NK-92 (cell line): ENCODE measurements around the gene CDH2.

Experiments
- DNase-seq: peaks from one replicate; lab custom pipeline; 2025; ENCODE audit not compliant: unreplicated experiment; lab: John Stamatoyannopoulos, UW

Gene CDH2

DNA sequence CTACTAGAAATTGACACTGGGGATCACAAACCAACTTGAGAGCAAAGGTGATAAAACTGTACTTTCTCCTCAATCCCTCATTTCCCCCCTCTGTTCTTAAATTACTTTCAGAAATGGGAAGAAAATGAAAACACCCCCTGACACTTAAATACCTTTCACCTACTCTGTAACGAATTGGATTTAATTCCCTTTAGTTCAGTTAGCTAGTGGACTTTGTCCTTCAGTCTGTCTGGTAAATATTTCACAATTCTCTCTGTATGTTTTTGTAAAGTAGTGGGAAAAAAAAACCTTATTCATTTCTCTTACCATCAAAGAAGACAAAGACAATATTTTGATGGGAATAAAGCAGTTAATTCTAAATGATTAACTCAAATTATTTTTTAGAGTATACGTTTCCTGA is 85.7 kb downstream of the CDH2 start:
- no peak for DNase-seq

DNA sequence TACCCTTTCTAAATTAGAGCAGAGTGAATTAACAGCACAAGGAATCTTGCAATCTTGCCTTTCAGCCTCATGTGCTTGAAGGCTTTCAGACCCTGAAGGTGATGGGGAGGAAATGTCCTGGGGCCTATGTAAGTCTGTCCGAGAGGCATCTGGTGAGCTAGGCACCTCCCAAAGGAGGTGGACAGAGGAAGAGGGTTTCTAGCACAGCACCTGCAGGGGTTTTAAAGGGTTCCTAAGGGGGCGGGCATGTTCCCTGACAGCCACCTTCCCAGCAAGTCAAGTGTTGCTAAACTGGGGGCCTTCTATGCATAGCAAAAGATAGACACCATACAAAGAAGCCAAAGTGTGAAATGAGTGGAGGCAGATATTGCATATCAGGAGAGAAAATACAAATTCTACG is 88.5 kb downstream of the CDH2 start:
- DNase-seq = no peak

DNA sequence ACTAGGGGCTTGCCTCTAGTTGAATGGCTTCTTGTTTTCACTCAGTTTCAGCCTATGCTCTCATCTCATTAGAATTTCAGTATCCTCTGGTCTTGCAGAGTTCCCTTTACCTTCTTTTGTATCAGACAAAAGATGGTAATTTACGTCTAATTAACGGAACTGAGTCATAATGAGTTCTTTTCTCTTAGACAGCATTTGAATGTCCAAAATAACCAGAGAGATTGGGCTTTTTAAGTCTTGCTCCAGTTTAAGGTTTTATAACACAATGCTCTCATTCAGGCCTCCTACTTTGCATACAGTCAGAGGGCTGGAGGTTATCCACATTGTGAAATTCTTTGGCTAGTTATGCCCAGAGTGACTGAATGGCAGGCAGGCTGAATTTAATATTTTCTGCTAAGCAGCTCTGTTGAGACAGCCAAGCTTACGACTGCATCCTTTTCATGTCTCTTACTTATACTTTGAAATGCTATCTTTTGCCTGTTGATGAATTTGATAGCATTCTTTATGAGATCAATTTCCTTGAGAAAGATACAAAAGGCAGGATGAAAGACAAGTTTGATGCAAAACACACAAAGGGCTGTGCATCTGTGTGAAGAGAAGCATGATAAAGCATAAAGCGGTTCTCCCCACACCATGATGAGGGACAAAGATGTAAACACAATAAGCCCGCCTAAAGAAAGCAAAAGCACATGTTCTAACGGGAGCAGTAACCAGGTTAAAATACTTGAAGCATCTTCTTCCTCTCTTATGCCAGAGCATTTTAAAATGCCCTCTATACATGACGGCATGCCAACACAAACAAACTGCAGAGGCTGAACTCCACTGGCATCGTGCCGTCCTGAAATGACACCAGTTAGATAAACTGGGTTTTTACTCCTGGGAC is 90.0 kb downstream of the CDH2 start:
- no peak for DNase-seq

DNA sequence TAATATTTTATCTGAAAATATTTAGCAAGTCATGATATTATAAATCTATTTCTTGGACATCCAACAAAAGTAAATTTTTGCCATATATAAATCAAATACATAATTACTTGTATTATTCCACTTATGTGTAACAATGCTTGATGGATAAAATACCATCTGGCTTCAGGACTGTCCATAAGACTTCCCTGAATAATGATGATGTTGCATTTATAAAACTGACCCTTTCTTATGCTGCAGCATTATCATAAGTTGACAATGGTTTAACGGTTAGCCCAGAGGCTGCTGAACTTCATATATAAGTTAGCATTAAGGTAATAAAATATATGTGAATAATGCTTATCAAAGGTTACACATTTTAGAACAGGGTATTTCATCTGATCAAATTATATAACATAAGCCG is 95.4 kb downstream of the CDH2 start:
- no peak for DNase-seq

DNA sequence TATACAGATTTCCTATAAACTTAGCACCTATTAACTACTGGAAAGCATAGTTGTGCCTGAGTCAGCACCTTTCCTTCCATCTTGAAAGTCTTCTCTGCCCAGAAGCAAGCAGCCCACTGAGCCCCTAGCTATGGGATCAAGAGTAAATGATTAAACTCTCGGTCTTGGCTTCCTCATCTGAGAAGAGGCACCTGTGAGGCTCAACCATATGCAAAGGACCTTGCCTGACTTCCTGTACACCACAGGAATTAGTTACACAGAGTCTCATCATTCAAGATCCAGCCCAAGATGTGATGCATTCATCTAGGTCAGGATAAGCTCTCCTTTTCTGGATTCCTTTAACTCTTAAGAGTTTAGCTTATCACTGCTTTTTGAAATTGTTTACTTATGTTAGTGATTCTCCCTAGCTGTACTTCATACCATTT is 96.0 kb downstream of the CDH2 start:
- DNase-seq = no peak

DNA sequence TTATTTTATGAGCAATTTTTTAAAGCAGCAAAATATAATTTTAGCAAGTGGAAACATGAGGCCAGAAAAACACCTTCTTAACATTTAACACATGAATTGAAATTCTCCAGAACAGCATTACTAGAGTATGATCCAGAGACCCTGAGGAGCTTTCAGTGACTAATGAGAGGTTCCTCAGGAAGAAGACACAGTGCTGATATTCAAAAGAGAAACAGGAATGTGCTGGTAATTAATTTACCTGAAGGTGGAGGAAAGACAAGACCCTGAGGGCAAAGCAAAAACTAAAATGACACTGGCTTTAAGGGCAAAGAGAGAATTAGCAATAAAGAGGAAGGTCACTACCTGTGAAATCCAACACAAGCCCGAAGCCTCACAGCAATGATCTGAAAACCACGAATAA is 97.0 kb downstream of the CDH2 start:
- no peak for DNase-seq

DNA sequence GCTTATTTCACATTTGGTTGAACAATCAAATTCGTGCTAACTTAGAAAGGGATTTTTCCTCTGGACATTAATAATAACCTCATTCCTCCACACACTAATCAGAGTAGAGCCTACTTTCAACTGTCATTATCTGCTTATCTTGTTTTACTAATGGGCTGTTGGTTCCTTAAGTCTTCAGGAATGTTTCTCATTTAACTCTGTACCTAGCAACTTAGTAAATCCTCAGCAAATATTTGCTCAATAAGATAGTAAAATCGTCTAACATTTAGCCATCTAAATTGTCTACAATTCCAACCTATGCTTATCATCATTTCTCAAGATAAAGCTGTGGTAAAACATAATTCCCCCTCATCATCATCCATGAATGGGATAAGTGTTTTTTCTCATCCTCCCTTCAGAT is 98.1 kb downstream of the CDH2 start:
- DNase-seq = no peak

DNA sequence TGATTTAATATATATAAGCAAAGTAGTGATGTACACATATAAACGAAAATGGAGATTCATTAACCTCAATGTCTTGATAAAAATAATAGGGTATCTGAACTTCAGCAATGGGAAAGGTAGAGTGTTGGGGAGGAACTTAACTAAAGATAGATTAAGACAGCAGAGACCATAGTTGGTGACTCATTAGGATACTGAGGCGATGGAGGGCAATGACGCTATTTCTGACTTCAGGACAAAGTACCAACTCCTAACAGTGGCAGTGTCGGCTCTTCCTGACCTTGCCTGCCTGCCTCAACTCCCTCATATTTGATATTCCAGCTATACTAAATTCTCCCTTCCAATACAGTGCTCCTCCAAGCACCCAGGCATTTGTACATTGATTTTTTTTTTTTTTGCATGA is 98.6 kb downstream of the CDH2 start:
- DNase-seq = no peak

DNA sequence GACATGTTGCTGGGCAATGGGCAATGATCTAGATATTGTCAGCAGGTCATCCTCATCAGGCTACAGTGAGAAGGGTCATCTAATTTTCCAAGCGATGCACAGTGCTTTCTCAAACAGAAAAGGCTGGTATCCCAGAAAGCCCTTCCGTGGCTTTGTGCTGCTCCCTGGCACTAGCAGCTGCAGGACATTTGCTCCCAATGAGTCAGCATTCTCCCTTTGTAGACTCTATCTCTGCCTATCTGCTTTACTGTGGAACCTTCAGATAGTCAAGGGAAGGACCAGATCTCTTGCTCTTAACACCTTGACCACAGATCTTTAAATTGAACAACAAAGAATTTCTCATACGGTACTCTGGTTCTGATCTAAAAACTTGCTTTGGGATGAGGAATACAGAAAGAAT is 101.4 kb downstream of the CDH2 start:
- DNase-seq = no peak

DNA sequence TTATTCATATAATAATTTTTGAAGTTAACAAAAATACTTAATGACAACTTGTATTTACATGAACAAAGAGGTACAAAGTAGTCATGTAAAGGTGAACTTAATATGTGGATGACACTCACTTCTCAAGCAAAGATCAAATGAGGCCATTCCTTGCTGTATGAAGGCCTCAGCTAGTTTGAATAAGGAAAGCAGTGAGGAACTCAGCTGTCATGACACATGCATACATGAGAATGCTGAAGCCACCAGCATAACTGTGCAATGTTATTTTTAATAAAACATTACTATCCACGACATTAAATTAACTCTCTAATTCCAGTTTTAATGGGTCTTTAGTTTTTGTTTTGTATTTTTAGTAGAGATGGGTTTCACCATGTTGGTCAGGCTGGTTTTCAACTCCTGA is 102.9 kb downstream of the CDH2 start:
- no peak for DNase-seq

DNA sequence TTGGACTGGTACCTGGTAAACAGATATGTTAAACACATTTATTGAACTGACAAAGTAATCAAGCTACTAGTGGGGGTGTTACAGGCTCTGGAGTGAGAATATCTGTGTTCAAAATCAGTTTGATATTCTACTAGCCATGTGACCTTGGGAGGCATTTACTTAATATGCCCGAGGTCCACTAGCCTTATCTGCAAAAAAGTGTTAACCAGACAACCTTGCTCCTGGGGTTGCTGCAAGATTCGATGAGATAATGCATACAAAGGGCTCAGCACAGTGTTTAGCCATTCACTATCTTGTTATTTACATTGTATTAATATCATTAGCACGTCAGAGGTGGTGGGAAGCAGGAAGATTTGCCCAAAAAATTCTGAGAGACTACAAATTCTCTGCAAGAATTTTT is 103.3 kb downstream of the CDH2 start:
- no peak for DNase-seq

DNA sequence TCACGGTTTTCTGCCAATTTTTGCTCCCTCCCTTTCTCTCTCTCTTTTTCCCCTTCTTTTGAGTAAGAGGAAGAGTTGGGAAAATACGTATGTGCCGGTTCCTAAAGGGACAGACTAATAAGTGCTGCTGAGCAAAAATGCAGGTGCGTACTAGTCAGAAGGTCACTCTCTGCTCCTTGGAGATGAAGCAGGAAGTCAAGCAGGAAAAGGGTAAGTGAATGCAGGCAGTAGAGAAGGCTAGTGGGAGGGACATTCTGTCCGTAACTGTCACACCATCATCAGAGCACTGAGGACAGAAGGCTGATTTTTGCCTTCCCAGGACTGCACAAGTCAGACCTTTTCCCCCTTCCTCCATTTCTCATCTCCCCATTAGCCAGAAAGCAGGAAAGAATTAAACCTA is 105.7 kb downstream of the CDH2 start:
- no peak for DNase-seq

DNA sequence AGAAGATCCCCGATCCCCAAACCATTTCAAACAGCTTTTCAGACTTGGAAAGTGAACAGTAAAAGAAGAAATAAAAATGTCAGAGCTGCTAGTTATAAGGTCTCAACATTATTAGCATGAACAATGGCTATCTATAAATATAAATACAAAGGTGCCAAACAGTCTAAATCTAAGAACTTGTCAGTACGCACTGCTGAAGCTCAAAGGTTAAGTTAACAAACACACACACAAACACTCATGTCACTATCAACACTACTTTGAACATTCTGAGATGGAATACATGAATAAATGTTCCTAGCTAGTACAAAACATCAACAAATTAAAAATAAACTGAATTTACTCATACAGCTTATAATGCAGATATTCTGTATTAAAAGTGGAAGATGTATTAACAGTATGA is 108.7 kb downstream of the CDH2 start:
- no peak for DNase-seq

DNA sequence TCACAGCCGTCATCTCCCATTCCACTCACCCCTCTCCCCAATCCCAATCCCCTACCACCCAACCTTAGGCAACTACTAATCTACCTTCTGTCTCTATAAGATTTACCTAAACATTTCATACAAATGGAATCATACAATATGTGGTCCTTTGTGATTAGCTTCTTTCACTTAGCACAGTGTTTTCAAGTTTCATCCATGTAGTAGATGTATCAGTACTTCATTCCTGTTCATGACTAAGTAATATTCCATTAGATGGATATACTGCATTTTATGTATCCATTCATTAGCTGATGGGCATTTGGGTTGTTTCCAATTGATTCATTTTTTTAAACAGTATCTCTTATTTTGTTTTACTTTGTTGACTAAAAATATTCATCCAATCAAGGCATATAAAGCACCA is 109.6 kb downstream of the CDH2 start:
- DNase-seq = no peak

DNA sequence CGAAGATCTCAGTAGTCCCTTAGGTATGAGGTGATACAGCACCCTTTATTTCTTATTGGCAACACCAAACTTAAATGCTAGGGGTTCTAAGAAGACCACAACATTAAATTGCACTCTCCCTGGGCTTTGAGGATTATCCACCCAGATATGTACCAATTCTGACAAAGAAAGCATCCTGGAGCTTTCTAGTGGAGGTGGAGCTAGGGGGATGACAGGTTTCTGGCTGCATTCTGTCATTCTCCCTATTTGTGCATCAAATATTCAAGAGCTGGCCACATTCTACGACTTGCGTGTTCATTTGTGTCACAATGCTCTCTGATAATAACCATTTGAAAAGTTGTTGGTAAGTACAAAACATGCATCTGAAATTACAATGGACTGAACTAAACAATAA is 111.1 kb downstream of the CDH2 start:
- DNase-seq = no peak

DNA sequence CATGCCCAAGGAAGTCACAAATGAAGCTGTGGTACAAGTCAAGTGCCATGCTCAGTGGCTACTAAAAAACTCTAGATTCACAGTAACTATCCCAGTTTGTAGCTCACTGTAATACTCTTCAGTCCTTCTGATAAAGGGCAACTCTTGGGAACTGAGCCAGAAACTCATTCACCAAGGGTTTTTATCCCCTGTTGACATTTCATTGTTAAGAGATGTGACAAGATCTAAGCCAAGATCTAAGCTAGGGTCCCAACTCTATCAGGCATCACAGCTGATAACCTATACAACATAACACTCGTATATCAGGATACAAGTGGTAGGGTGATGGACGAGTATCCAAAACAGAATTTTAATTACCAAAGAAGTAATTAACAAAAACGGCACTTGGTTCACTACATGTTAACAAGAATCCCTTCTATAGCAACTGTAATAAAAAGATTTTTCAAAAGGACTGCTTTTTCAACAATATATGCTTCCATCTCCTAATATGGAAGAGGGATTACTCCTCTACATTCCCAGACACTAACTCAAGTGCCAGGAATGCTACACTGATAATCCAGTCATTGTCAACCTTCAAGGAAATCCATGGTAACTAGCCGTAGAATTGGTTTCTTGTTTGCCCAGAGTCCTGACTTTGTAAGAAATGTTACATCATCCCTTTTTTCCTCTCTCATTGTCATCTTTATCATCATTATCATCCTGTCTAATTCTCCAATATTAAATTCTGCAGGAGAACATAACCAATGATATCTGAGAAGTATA is 111.7 kb downstream of the CDH2 start:
- DNase-seq = no peak

DNA sequence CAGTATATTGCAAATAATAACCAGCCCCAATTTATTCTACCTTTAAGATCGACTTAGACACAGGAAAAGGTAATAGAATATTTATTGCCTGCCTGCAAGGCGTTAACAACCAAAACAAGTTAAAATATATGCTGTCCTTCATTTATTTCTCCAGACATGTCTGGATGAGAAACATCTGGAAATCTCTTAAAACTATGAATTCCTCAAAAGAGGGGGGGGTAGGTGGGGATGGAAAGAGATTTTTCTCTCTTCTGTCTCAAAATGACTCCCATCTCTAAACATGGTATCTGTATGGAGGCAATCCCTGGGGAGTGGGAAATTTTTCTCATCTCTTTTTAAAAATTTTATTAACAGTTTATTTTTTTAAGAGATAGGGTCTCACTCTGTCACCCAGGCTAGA is 113.0 kb downstream of the CDH2 start:
- no peak for DNase-seq

DNA sequence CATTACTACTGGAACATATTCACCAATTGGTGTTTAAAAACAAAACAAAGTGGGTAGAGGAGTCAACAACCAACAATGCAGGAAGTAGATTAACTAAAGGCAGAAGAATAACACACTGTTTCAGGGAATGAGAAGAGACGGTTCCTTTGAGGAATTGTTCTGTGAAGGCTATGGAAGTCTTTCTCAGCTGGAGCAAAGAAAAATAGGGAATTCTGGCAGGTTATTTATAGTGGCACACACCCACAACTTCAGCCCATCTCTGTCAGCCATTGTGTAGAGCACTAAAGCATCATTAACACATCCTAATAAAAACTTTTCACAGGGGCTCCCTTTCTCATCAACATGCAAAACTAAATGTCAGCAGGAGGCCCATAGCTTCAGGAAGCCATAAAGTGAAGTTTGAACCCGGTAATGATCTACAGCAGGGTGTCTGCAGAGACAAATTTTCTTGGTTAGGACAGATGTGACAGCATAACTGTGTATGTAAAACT is 113.6 kb downstream of the CDH2 start:
- DNase-seq = no peak

DNA sequence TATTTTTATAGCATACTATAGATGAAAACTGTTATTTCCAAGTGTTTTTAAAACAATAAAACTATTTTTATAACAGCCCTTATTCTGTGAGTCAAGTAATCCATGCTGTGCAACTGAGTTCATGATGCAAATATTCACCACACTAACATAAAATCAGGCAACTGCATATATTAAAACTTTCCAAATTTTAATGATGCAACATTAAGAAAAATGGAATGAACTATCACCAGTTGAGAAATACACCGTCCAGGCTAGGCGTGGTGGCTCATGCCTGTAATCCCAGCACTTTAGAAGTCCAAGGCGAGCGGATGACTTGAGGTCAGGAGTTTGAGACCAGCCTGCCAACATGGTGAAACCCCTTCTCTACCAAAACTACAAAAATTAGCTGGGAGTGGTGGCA is 114.5 kb downstream of the CDH2 start:
- no peak for DNase-seq

DNA sequence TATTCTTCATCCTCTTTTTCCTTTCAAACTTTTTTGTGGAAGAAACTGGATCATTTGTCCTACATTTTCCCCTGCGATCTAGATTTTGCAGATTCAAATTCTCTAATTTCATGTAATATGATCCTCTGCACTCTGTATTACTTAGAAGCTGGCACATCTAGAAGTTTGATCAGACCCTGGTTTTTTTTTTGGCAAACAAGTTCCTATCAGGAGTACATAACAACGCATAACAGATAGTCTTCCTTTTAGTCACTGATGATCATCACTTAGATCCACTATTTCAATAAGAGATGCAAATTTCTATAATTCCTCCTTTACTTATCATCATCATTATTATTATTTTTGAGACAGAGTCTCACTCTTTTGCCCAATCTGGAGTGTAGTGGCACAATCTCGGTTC is 117.1 kb downstream of the CDH2 start:
- no peak for DNase-seq

DNA sequence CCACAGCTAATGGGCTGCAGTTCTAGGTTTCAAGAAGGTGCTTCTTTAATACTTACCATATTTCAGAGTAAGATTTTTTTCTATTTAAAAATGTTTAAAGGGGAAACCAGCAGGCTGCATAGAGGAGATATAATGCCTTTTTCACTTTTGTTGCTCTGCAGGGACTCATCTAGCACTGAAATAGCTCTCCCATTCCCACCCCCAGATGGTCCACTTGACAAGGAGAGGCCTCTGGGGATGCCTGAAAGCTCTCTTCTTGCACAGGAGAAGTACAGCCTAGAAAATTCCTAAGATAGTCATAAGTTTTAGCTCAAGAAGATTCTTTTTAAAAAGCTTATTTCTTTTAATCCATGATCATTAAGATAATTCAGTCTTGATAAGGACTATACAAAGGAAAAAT is 126.4 kb downstream of the CDH2 start:
- DNase-seq = no peak

DNA sequence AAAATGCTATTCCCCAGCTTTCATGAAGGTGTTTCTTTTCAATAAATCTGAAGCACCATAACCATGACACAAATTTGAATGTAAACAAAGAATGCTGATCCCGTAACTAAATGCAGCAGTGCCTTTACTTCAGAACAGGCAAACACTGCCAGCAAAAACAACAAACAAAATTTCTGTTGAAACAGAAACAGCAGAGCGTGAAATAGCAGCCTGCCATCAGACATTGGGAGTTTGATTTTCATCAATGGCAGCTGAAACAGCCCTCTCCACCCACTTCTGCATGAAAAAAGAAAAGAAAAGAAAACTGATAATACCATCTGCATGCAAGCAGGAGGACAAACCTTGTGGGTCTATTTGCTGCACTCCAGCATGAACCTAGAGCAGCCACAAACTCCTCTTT is 128.3 kb downstream of the CDH2 start:
- no peak for DNase-seq
